Testis (tissue), 3 donors: Measurements from ENCODE around the gene NECAB2. TPM values are rescaled to one million over a fixed set of nuclear protein-coding genes. Genes with fewer than 3 reads are reported as not detected.

Experiments
- DNase-seq: peaks from one replicate; pipeline ENCODE4 v3.0.0-alpha.2; 2019
- H3K27ac ChIP-seq, 2 donors: fragments of 200-600 bp; sonication (generic); one replicate each; pipeline ENCODE4 v1.5.1; 2019
- H3K27me3 ChIP-seq: fragments of 200-600 bp; sonication (generic); one replicate; pipeline ENCODE4 v1.5.1; 2019
- H3K36me3 ChIP-seq: fragments of 200-600 bp; sonication (generic); one replicate; pipeline ENCODE4 v1.5.1; 2017; ENCODE audit warnings: low read depth; ENCODE audit errors: missing control alignments
- H3K4me1 ChIP-seq: fragments of 200-600 bp; sonication (generic); one replicate; pipeline ENCODE4 v1.5.1; 2019
- H3K4me3 ChIP-seq, 2 donors: fragments of 200-600 bp; sonication (generic); one replicate each; pipeline ENCODE4 v1.5.1; 2017 to 2019
- H3K9me3 ChIP-seq: fragments of 200-600 bp; sonication (generic); one replicate; pipeline ENCODE4 v1.5.1; 2017
- CTCF ChIP-seq, 3 experiments: fragments of 450-650 bp in 2 of 3; fragments of 200-600 bp in 1 of 3; sonication (generic) in 1 of 3; IDR thresholded peaks; one replicate each; pipeline ENCODE4 v1.5.1; 2016 to 2019; ENCODE audit warnings: antibody characterized with exemption in 3 of 3, mild to moderate bottlenecking in 2 of 3, moderate library complexity in 1 of 3
- POLR2A ChIP-seq: fragments of 450-650 bp; IDR thresholded peaks from one replicate; pipeline ENCODE4 v1.6.1; 2017; ENCODE audit warnings: antibody characterized with exemption, mild to moderate bottlenecking, moderate library complexity
- WGBS, 2 donors: methylation state at CpG; one replicate each; pipeline ENCODE4 v1.1.5; 2018; 5-methylcytosine and 5-hydroxymethylcytosine counted together
- intact Hi-C: fragments of 100-400 bp; cut with DNase I; formaldehyde crosslinking; loops from one replicate; pipeline ENCODE4 v1.15.1; 2023; ENCODE audit warnings: low total_unique reads
- polyA plus RNA-seq: library from polyadenylated mRNA; stranded (reverse); fragments of 350-450 nt; fragmentation: Illumina TruSeq; extraction: RNeasy Lipid Tissue Mini Kit (QIAGEN cat#74804); gene quantifications from one replicate; pipeline ENCODE4 v1.2.3, GENCODE V29; 2014; ENCODE audit warnings: low read depth, low replicate concordance; ENCODE audit not compliant: insufficient read depth
- total RNA-seq, 2 donors: library from RNA; depleted of rRNA; stranded (reverse); fragments of >200 nt; gene quantifications; one replicate each; pipeline ENCODE4 v1.2.3, GENCODE V29; 2016

NECAB2 gene
- total and polyA plus RNA-seq, 3 donors from 2014 or later, result 9.5 to 13.9 (median 12.9) TPM

- intact Hi-C loops, result loop anchor here (5.0 to 10.0 kb wide), 2 partner anchors 94 to 216 kb away; partner anchors contain the start of gene TAF1C
- Histone ChIP-seq H3K36me3 (no peaks in the 10 kb centered on the region), H3K27me3 (no peaks in the 10 kb centered on the region), H3K4me1 (no peaks in the 10 kb centered on the region), H3K4me3 (no peak overlapping the region), H3K27ac (no peak overlapping the region), H3K9me3 (no peaks in the 10 kb centered on the region)
- DNase-seq, result no peak
- TF ChIP-seq CTCF (IDR thresholded peaks at IDR 0.05), result no peak
- no peak for TF ChIP-seq POLR2A
- WGBS, 2 donors, result 1% methylated on average over 42 of the region's 87 CpGs; no CpG with 5 or more reads in 1 of the 2 donors
These were observed 335 bp downstream of the NECAB2 start for GRCh38 chr16:83968306-83968851.

- intact Hi-C loops, result loop anchor here (5.0 to 10.0 kb wide), 2 partner anchors 93 to 216 kb away; partner anchors contain the start of gene TAF1C
- H3K4me3 ChIP-seq, result peak overlapping the region in 1 of 2 donors; percentile 31
These were observed 1.0 kb downstream of the NECAB2 start for GRCh38 chr16:83968891-83969649.

DNA sequence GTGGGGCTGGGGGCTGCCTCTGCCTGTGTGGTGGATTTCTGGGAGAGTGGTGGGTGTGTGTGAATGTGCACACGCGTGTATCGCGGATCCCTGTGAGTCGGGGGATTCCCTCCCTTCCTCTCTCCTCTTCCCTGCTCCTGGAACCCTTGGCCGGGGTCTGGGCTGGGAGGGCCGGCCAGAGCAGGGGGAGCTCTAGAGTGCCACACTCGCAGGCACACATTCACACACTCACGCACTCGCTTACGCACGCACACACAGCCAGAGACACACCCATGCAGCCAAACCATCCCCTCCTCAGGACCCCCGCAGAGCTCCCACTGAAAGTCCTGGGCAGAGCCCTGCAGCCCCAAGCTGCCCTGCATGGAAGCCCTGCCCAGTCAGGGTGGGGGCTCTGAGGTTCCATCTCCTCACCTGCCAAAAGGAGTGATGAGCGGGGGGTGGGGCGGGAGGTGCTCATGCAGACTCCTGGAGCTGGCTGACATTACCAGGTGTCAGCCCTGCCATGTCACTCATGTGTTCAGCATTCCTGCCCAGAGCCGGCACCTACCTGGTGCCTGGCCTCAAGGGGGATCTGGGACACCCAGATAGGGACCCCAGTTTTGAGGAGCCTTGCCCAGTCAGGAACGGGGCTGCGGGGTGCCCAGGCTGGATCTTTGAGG is 1.9 kb downstream of the NECAB2 start:
- Histone ChIP-seq H3K36me3 (no peaks in the 10 kb centered on the region), H3K4me1 (no peaks in the 10 kb centered on the region), H3K9me3 (no peaks in the 10 kb centered on the region), H3K27me3 (no peaks in the 10 kb centered on the region), H3K4me3 (no peak overlapping the region), H3K27ac (no peak overlapping the region)
- WGBS, 2 donors, result 50 to 67% methylated on average over 15 to 18 of the region's 18 CpGs
- TF ChIP-seq POLR2A (no peak), CTCF (IDR thresholded peaks at IDR 0.05) (no peak)
- DNase-seq, result no peak
- intact Hi-C loops, result loop anchor here (5.0 to 10.0 kb wide), 2 partner anchors 92 to 215 kb away; partner anchors contain the start of gene TAF1C

More at GRCh38 chr16:83968891-83969649, 1.0 kb downstream of the NECAB2 start:
- no peak for DNase-seq
- TF ChIP-seq CTCF (IDR thresholded peaks at IDR 0.05) (no peak), POLR2A (no peak)
- 21 to 24% methylated on average over 17 to 35 of the region's 45 CpGs for WGBS, 2 donors
- Histone ChIP-seq H3K4me1 (no peaks in the 10 kb centered on the region), H3K36me3 (no peaks in the 10 kb centered on the region), H3K9me3 (no peaks in the 10 kb centered on the region), H3K27ac (no peak overlapping the region), H3K27me3 (no peaks in the 10 kb centered on the region)

- intact Hi-C loops, result no loop called here
- Histone ChIP-seq H3K27ac (no peak overlapping the region), H3K4me1 (no peaks in the 10 kb centered on the region), H3K27me3 (no peaks in the 10 kb centered on the region), H3K4me3 (no peak overlapping the region), H3K9me3 (no peaks in the 10 kb centered on the region), H3K36me3 (no peaks in the 10 kb centered on the region)
- WGBS, 2 donors, result 74 to 85% methylated on average over 4 to 6 of the region's 6 CpGs
- TF ChIP-seq POLR2A (no peak), CTCF (IDR thresholded peaks at IDR 0.05) (no peak)
- no peak for DNase-seq
These were observed 2.4 kb downstream of the NECAB2 start for GRCh38 chr16:83970430-83970815.
